AG09309 (cell line): ENCODE results near the gene CFTR.

Source experiments
- DNase-seq: peaks from one replicate; pipeline ENCODE4 v3.0.0-alpha.2; 2010; ENCODE audit warnings: low read depth
- H3K4me3 ChIP-seq: 2 replicates; pipeline ENCODE4 v1.5.1; 2011; ENCODE audit warnings: mild to moderate bottlenecking, low read depth, low read length, moderate library complexity; ENCODE audit not compliant: control insufficient read depth
- CTCF ChIP-seq: IDR thresholded peaks from 2 replicates; pipeline ENCODE4 v1.5.1; 2011; ENCODE audit warnings: mild to moderate bottlenecking, low read depth, low read length, inconsistent platforms; ENCODE audit not compliant: insufficient read depth, control insufficient read depth; ENCODE audit errors: missing control alignments

CFTR gene

GRCh38 chr7:117590191-117590590 lies 110.4 kb downstream of the CFTR start:
- DNase-seq: no peak
- H3K4me3 ChIP-seq: no peak overlapping the region
- no peak for TF ChIP-seq CTCF

- no peak for TF ChIP-seq CTCF
- no peak for DNase-seq
These were observed 112.3 kb downstream of the CFTR start for GRCh38 chr7:117592011-117592635.

GRCh38 chr7:117596134-117596533 lies 116.3 kb downstream of the CFTR start:
- no peak for DNase-seq
- no peak overlapping the region for H3K4me3 ChIP-seq
- no peak for TF ChIP-seq CTCF

More at GRCh38 chr7:117592011-117592635, 112.3 kb downstream of the CFTR start:
- no peak overlapping the region for H3K4me3 ChIP-seq

GRCh38 chr7:117597755-117598154 lies 117.9 kb downstream of the CFTR start:
- no peak for DNase-seq
- no peak overlapping the region for H3K4me3 ChIP-seq
- TF ChIP-seq CTCF: no peak

GRCh38 chr7:117600911-117601310 lies 121.1 kb downstream of the CFTR start:
- H3K4me3 ChIP-seq: no peak overlapping the region
- no peak for DNase-seq
- no peak for TF ChIP-seq CTCF

GRCh38 chr7:117603627-117604026 lies 123.8 kb downstream of the CFTR start:
- no peak for DNase-seq
- no peak for TF ChIP-seq CTCF
- no peak overlapping the region for H3K4me3 ChIP-seq
